Endometrium (tissue), 2 donors: ENCODE results near the gene VPS9D1.
"Not testable (repeated sequence)": the region's sequence is repeated elsewhere in the genome, so short reads cannot be mapped to it uniquely, and the experiment has no call there.

Experiments used
- FAIRE-seq: peaks from 2 replicates; lab custom pipeline; 2012; peaks lifted over from hg19 to GRCh38; lab: Jason Lieb, UNC
- donor health status: control.
- donor health status: control.

Gene VPS9D1

GRCh38 chr16:89693931-89694783 lies 26.5 kb downstream of the VPS9D1 start:
- no peak for FAIRE-seq

GRCh38 chr16:89693289-89693731 lies 27.4 kb downstream of the VPS9D1 start:
- no peak for FAIRE-seq

- FAIRE-seq: no peak
These were observed 28.6 kb downstream of the VPS9D1 start for GRCh38 chr16:89691986-89692569.

- no peak for FAIRE-seq
These were observed 29.3 kb downstream of the VPS9D1 start for GRCh38 chr16:89691231-89691985.

GRCh38 chr16:89690392-89690901 lies 30.3 kb downstream of the VPS9D1 start:
- no peak for FAIRE-seq

GRCh38 chr16:89689621-89690020 lies 31.1 kb downstream of the VPS9D1 start:
- not testable (repeated sequence) for FAIRE-seq

GRCh38 chr16:89689142-89689541 lies 31.6 kb downstream of the VPS9D1 start:
- FAIRE-seq: no peak

GRCh38 chr16:89688395-89688794 lies 32.3 kb downstream of the VPS9D1 start:
- no peak for FAIRE-seq

- no peak for FAIRE-seq
These were observed 33.4 kb downstream of the VPS9D1 start for GRCh38 chr16:89687092-89687940.

GRCh38 chr16:89686520-89687091 lies 34.1 kb downstream of the VPS9D1 start, which contains the start of gene CDK10:
CDK10 (plus strand) TSS chr16:89686689; CDS start chr16:89686711, 22 bp downstream.
- FAIRE-seq: no peak

- no peak for FAIRE-seq
These were observed 34.8 kb downstream of the VPS9D1 start for GRCh38 chr16:89685916-89686315.

GRCh38 chr16:89678258-89678657 lies 42.4 kb downstream of the VPS9D1 start:
- no peak for FAIRE-seq

GRCh38 chr16:89672177-89672941 lies 48.3 kb downstream of the VPS9D1 start:
- FAIRE-seq: no peak

- FAIRE-seq: not testable (repeated sequence)
These were observed 49.1 kb downstream of the VPS9D1 start for GRCh38 chr16:89671565-89671964.

GRCh38 chr16:89670496-89671431 lies 49.9 kb downstream of the VPS9D1 start:
- FAIRE-seq: no peak

GRCh38 chr16:89669755-89670154 lies 50.9 kb downstream of the VPS9D1 start:
- no peak for FAIRE-seq

- no peak for FAIRE-seq
These were observed 51.9 kb downstream of the VPS9D1 start for GRCh38 chr16:89668790-89669158.

- no peak for FAIRE-seq
These were observed 53.1 kb downstream of the VPS9D1 start for GRCh38 chr16:89667633-89668032.

GRCh38 chr16:89667000-89667399 lies 53.7 kb downstream of the VPS9D1 start:
- FAIRE-seq: not testable (repeated sequence)
